ENCODE results near the gene UBTD1. TPM values are rescaled to one million over a fixed set of nuclear protein-coding genes. Genes with fewer than 3 reads are reported as not detected.

The UBTD1 gene
- total and polyA plus RNA-seq, 10 of the 15 experiments (the other 5 are each of a cell fraction or from before 2014, with no cell fraction given), result 0.04 to 1.5 (median 1.2) TPM; not detected in 1

DNA sequence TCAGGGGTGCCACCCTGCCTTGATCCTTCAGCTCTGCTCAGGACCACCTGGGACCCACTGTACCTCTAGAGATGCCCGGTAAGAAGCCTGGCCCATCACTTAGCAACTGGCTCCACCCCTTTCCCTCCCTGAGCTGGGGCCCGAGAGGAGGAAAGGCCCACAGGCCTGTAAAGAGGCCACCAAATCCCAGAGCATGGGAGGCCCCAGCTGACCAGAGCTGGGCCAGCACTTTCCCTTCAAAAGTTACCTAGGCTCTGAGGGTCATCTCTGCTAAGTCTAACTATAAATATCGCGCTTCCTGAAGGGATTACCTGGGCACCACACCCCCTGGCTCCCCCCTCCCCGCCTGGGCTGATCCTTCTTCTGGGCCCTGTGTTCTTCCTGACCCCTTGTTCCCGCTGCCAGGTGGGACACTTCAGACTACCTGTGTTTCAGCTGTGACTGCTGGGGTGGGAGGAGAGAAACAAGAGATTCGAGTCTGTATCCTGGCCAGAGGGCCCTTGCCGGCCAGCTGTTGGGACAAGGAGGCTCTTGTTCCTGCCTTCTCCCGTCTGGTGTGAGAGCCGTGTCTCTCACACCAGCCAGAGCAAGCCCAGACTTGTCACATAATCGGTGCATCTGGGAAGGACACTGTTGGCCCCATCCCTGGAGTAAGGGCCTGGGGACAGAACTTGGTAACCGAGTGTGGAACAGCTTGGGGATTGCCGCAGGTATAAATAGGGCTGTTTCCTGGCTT lies 51.0 kb downstream of the UBTD1 start:
- WGBS (ENCODE audit: insufficient coverage, insufficient replicate concordance, low lambda C conversion rate, missing lambda C conversion rate), result 69% methylated on average over 13 of the region's 13 CpGs
- Histone ChIP-seq H2AFZ (ENCODE audit: control insufficient read depth, low read depth, low read length) (no peak overlapping the region), H3K4me2 (ENCODE audit: control insufficient read depth, insufficient read depth) (no peak overlapping the region), H3K36me3 (ENCODE audit: control insufficient read depth in 2 of 2, insufficient read depth in 2 of 2, low read length in 1 of 2) (no peaks in the 10 kb centered on the region), H3K27me3 (replicated peaks in 1 of 2; ENCODE audit: control insufficient read depth in 2 of 2, insufficient read depth in 2 of 2, low read length in 1 of 2) (no peaks in the 10 kb centered on the region), H3K27ac (ENCODE audit: control insufficient read depth, insufficient read depth) (no peak overlapping the region), H4K20me1 (ENCODE audit: control insufficient read depth, insufficient read depth) (no peaks in the 10 kb centered on the region), H3K4me3 (no peak overlapping the region), H3K79me2 (ENCODE audit: control insufficient read depth, insufficient read depth, low read length) (no peaks in the 10 kb centered on the region), H3K9ac (ENCODE audit: control insufficient read depth, insufficient read depth, low read length) (no peak overlapping the region), H3K4me1 (ENCODE audit: control insufficient read depth, insufficient read depth, low read length) (peaks cover 14% of the 10 kb centered on the region), H3K9me3 (replicated peaks; ENCODE audit: control insufficient read depth, insufficient read depth, low read length) (no peaks in the 10 kb centered on the region)
- ChIA-PET CTCF (interaction anchor here (0.8 to 5.9 kb wide), 3 partner anchors 15 to 23 kb away, joined by 3 to 62 read pairs (median 4); partner anchors contain the start of gene ANKRD2), SMC1A (ENCODE audit: uncharacterized antibody, unreplicated experiment) (no interaction called here), POLR2A (interaction anchor here (0.6 kb wide), 1 partner anchor 46 kb away, joined by 6 read pairs; no protein-coding TSS in a partner anchor), RAD21 (ENCODE audit: unreplicated experiment) (interaction anchor here (1.1 kb wide), 1 partner anchor 106 kb away, joined by 3 read pairs; no protein-coding TSS in a partner anchor)
- FAIRE-seq, result no peak
- no TSS peak for BruUV-seq (replicated peaks)
- TF ChIP-seq ASH2L (IDR thresholded peaks at IDR 0.05; ENCODE audit: borderline replicate concordance, low read depth) (no peak), YBX1 (IDR thresholded peaks at IDR 0.05) (no peak), HDGF (IDR thresholded peaks at IDR 0.05) (no peak), HCFC1 (IDR thresholded peaks at IDR 0.05; ENCODE audit: low read length) (no peak), SMC3 (IDR thresholded peaks at IDR 0.05; ENCODE audit: borderline replicate concordance, low read length) (no peak), ZNF207 (IDR thresholded peaks at IDR 0.05; ENCODE audit: borderline replicate concordance) (no peak), RFX5 (IDR thresholded peaks at IDR 0.05; ENCODE audit: low read depth, low read length) (no peak)
- TF ChIP-seq, protein P1, sequence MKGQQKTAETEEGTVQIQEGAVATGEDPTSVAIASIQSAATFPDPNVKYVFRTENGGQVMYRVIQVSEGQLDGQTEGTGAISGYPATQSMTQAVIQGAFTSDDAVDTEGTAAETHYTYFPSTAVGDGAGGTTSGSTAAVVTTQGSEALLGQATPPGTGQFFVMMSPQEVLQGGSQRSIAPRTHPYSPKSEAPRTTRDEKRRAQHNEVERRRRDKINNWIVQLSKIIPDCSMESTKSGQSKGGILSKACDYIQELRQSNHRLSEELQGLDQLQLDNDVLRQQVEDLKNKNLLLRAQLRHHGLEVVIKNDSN (IDR thresholded peaks at IDR 0.05; ENCODE audit: borderline replicate concordance, extremely low read length, insufficient read depth, low read depth, low read length), result no peak
- TF ChIP-seq, protein P2, sequence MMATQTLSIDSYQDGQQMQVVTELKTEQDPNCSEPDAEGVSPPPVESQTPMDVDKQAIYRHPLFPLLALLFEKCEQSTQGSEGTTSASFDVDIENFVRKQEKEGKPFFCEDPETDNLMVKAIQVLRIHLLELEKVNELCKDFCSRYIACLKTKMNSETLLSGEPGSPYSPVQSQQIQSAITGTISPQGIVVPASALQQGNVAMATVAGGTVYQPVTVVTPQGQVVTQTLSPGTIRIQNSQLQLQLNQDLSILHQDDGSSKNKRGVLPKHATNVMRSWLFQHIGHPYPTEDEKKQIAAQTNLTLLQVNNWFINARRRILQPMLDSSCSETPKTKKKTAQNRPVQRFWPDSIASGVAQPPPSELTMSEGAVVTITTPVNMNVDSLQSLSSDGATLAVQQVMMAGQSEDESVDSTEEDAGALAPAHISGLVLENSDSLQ (IDR thresholded peaks at IDR 0.05), result no peak
- in situ Hi-C loops (cut with MboI), result no loop called here
- intact Hi-C loops (cut with micrococcal nuclease; ENCODE audit: unreplicated experiment), result no loop called here
- 0 out of 3 replicates have a peak, but pooled peaks have one; percentile 8 for ATAC-seq
- DNase-seq (ENCODE audit: low read depth, low spot score), result no peak

Measured in GM12878 (cell line).